SK-N-MC (cell line): ENCODE measurements around the gene EIF3CL.
"Not testable (repeated sequence)": the region's sequence is repeated elsewhere in the genome, so short reads cannot be mapped to it uniquely, and the experiment has no call there.

Source experiments
- EZH2 ChIP-seq: fragments of 200-600 bp; sonication (generic); IDR thresholded peaks from one replicate; pipeline ENCODE4 v1.6.1; 2017; ENCODE audit warnings: antibody characterized with exemption
- FOXP2 ChIP-seq: optimal IDR thresholded peaks from 2 replicates; pipeline ENCODE3; 2011; ENCODE audit warnings: mild to moderate bottlenecking, moderate library complexity; ENCODE audit not compliant: insufficient read depth; ENCODE audit errors: extremely low read length, control extremely low read depth
- POLR2AphosphoS5 ChIP-seq: IDR thresholded peaks from 2 replicates; pipeline ENCODE4 v1.6.1; 2012; ENCODE audit warnings: mild to moderate bottlenecking, low read depth, low read length, borderline replicate concordance

DNA sequence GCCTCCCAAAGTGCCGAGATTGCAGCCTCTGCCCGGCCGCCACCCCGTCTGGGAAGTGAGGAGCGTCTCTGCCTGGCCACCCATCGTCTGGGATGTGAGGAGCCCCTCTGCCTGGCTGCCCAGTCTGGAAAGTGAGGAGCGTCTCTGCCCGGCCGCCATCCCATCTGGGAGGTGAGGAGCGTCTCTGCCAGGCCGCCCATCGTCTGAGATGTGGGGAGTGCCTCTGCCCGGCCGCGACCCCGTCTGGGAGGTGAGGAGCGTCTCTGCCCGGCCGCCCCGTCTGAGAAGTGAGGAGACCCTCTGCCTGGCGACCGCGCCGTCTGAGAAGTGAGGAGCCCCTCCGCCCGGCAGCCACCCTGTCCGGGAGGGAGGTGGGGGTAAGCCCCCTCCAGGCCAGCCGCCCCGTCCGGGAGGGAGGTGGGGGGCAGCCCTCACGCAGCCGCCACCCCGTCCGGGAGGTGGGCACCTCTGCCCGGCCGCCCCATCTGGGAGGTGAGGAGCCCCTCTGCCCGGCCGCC lies 26.5 kb downstream of the EIF3CL start:
- not testable (repeated sequence) for TF ChIP-seq POLR2AphosphoS5, EZH2, FOXP2
